Mesenchymal stem cell (in vitro differentiated cells and primary cell): Measurements from ENCODE around the gene UGCG.
A peak's percentile ranks its signal among the peaks of the same experiment; 100 is the strongest.

Source experiments
- DNase-seq: peaks from one replicate; pipeline ENCODE4 v3.0.0-alpha.2; 2013
- H2AFZ ChIP-seq: one replicate; pipeline ENCODE4 v1.6.1; 2013; ENCODE audit warnings: low read depth, mild to moderate bottlenecking, control low read depth, inconsistent platforms, low read length, moderate library complexity
- H2AK5ac ChIP-seq: 2 replicates; pipeline ENCODE4 v1.6.1; 2013; ENCODE audit warnings: low read length, moderate library complexity, mild to moderate bottlenecking, inconsistent platforms; ENCODE audit not compliant: severe bottlenecking
- H2BK120ac ChIP-seq: one replicate; pipeline ENCODE4 v1.6.1; 2013; ENCODE audit warnings: low read depth, mild to moderate bottlenecking, inconsistent platforms, low read length, moderate library complexity
- H2BK12ac ChIP-seq, 2 experiments: one replicate each; pipeline ENCODE4 v1.6.1; 2013; ENCODE audit warnings: inconsistent platforms in 2 of 2, low read length in 2 of 2, mild to moderate bottlenecking in 2 of 2, moderate library complexity in 2 of 2, control low read depth in 1 of 2
- H2BK15ac ChIP-seq: one replicate; pipeline ENCODE4 v1.6.1; 2013; ENCODE audit warnings: mild to moderate bottlenecking, low read depth, inconsistent platforms; ENCODE audit not compliant: poor library complexity, severe bottlenecking
- H2BK5ac ChIP-seq: 2 replicates; pipeline ENCODE4 v1.6.1; 2013; ENCODE audit warnings: low read depth, mild to moderate bottlenecking, low read length, control low read depth, inconsistent platforms; ENCODE audit not compliant: poor library complexity, severe bottlenecking
- H3K14ac ChIP-seq, 2 experiments: one replicate each; pipeline ENCODE4 v1.6.1; 2013; ENCODE audit warnings: inconsistent platforms in 2 of 2, low read length in 2 of 2, control low read depth in 1 of 2, mild to moderate bottlenecking in 1 of 2, moderate library complexity in 1 of 2
- H3K18ac ChIP-seq, 2 experiments: one replicate each; pipeline ENCODE4 v1.6.1; 2013; ENCODE audit warnings: inconsistent platforms in 2 of 2, low read length in 2 of 2, control low read depth in 1 of 2, low read depth in 1 of 2, mild to moderate bottlenecking in 1 of 2
- H3K23ac ChIP-seq, 2 experiments: one replicate each; pipeline ENCODE4 v1.6.1; 2013; ENCODE audit warnings: inconsistent platforms in 2 of 2, low read length in 2 of 2, mild to moderate bottlenecking in 2 of 2, moderate library complexity in 2 of 2, control low read depth in 1 of 2
- H3K27ac ChIP-seq: 2 replicates; pipeline ENCODE4 v1.5.1; 2013; ENCODE audit warnings: mild to moderate bottlenecking, moderate library complexity, low read length, control low read depth, inconsistent platforms; ENCODE audit not compliant: poor library complexity, severe bottlenecking
- H3K27me3 ChIP-seq, 2 experiments: 2 replicates each; pipeline versions ENCODE4 v1.6.1 to v1.7.0; 2013; ENCODE audit warnings: low read length in 2 of 2, mild to moderate bottlenecking in 2 of 2, moderate library complexity in 2 of 2, control low read depth in 1 of 2, inconsistent platforms in 1 of 2; ENCODE audit not compliant: control insufficient read depth in 1 of 2, insufficient read depth in 1 of 2
- H3K36me3 ChIP-seq, 2 experiments: 2 replicates each; pipeline versions ENCODE4 v1.6.1 to v1.7.0; 2013; ENCODE audit warnings: low read length in 2 of 2, control low read depth in 1 of 2, inconsistent platforms in 1 of 2, low read depth in 1 of 2, mild to moderate bottlenecking in 1 of 2; ENCODE audit not compliant: insufficient read depth in 2 of 2, control insufficient read depth in 1 of 2
- H3K4ac ChIP-seq, 2 experiments: one replicate each; pipeline ENCODE4 v1.6.1; 2013; ENCODE audit warnings: inconsistent platforms in 2 of 2, low read length in 2 of 2, mild to moderate bottlenecking in 2 of 2, moderate library complexity in 2 of 2, control low read depth in 1 of 2, low read depth in 1 of 2
- H3K4me1 ChIP-seq: 2 replicates; pipeline ENCODE4 v1.6.1; 2013; ENCODE audit warnings: low read depth, low read length, control low read depth; ENCODE audit not compliant: control insufficient read depth, insufficient read depth
- H3K4me2 ChIP-seq: 2 replicates; pipeline ENCODE4 v1.6.1; 2013; ENCODE audit warnings: low read length, mild to moderate bottlenecking, inconsistent platforms; ENCODE audit not compliant: poor library complexity, severe bottlenecking
- H3K4me3 ChIP-seq, 2 experiments: 2 replicates each; pipeline versions ENCODE4 v1.5.1 to v1.7.0; 2013; ENCODE audit warnings: low read length in 2 of 2, mild to moderate bottlenecking in 2 of 2, control low read depth in 1 of 2, low read depth in 1 of 2; ENCODE audit not compliant: insufficient read depth in 1 of 2
- H3K79me1 ChIP-seq: replicated peaks from 2 replicates; pipeline ENCODE4 v1.6.1; 2013; ENCODE audit warnings: mild to moderate bottlenecking, control low read depth, low read length, inconsistent platforms; ENCODE audit not compliant: poor library complexity, severe bottlenecking
- H3K9ac ChIP-seq: 2 replicates; pipeline ENCODE4 v1.7.0; 2013; ENCODE audit warnings: mild to moderate bottlenecking, low read length, moderate library complexity
- H3K9me3 ChIP-seq: 2 replicates; pipeline ENCODE4 v1.7.0; 2013; ENCODE audit warnings: mild to moderate bottlenecking, low read length; ENCODE audit not compliant: control insufficient read depth
- H4K8ac ChIP-seq: one replicate; pipeline ENCODE4 v1.6.1; 2013; ENCODE audit warnings: inconsistent platforms, mild to moderate bottlenecking, low read length, moderate library complexity
- H4K91ac ChIP-seq: one replicate; pipeline ENCODE4 v1.6.1; 2013; ENCODE audit warnings: mild to moderate bottlenecking, low read length, inconsistent platforms
- WGBS: methylation state at CpG from one replicate; pipeline ENCODE4 v1.1.7; 2013; ENCODE audit warnings: mixed read lengths; 5-methylcytosine and 5-hydroxymethylcytosine counted together

The UGCG gene

DNA sequence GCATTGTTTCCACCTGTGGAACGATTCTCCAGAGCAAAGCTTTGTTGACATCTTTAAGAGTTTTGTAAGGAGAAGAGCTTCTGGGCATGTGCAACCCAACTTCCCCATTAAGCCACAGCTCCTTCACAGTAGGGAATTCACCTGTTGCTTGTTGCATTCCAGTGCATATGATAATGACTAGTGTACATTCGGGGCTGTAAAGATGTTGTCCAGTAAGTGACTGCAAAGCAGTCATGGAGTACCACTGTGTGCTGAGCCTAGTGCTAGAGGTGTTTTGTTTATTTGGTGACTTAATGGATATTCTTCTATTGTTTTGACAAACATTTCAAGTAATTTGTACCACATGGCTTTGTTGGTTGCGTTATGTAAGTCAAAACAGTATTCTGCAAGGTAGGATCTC is 12.8 kb downstream of the UGCG start:
- H3K36me3 ChIP-seq, result peaks cover 8 to 9% of the 10 kb centered on the region in 2 experiments
- no peak overlapping the region for H3K9ac ChIP-seq
- H2AFZ ChIP-seq, result no peak overlapping the region
- H2BK15ac ChIP-seq, result no peak overlapping the region
- no peak overlapping the region for H4K8ac ChIP-seq
- H3K14ac ChIP-seq, result no peak overlapping the region
- no peaks in the 10 kb centered on the region for H3K79me1 ChIP-seq
- H3K4me1 ChIP-seq, result peaks cover 12% of the 10 kb centered on the region
- no peak for DNase-seq
- H3K4me2 ChIP-seq, result no peak overlapping the region
- H2AK5ac ChIP-seq, result no peak overlapping the region
- peak overlapping the region in 1 of 2 experiments; percentile 28 for H3K4me3 ChIP-seq
- H3K23ac ChIP-seq, result no peak overlapping the region
- H3K4ac ChIP-seq, result no peak overlapping the region
- 95% methylated on average over 3 of the region's 3 CpGs for WGBS
- no peak overlapping the region for H4K91ac ChIP-seq
- no peaks in the 10 kb centered on the region for H3K9me3 ChIP-seq
- no peak overlapping the region for H2BK5ac ChIP-seq
- H2BK120ac ChIP-seq, result no peak overlapping the region
- H3K27ac ChIP-seq, result peak overlapping the region; percentile 23
- H3K27me3 ChIP-seq, result no peaks in the 10 kb centered on the region
- no peak overlapping the region for H3K18ac ChIP-seq
- no peak overlapping the region for H2BK12ac ChIP-seq

DNA sequence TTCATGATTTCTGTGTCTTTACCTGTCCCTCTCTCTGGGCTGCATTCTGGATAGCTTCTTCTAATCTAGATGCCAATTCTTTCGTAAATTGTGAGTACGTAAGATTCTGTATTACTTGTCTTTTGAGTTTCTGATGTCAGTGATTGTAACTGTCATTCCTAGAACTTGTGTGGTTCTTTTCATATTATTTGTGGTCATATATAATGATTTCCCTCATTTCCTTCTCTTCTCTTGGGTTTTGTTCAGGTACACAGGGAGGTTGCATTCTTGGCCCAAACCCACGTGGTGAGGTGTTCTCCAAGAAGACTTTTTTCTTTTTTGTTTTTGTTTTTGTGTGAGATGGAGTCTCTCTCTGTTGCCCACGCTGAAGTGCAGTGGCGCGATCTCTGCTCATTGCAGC is 13.8 kb downstream of the UGCG start:
- no peak overlapping the region for H2BK5ac ChIP-seq
- no peak overlapping the region for H3K4ac ChIP-seq
- H3K27ac ChIP-seq, result peak overlapping the region; percentile 35
- H4K91ac ChIP-seq, result no peak overlapping the region
- peak overlapping the region; percentile 17 for H3K4me2 ChIP-seq
- DNase-seq, result no peak
- no peak overlapping the region for H2BK12ac ChIP-seq
- no peak overlapping the region for H3K18ac ChIP-seq
- no peak overlapping the region for H3K14ac ChIP-seq
- 96% methylated on average over 6 of the region's 6 CpGs for WGBS
- H3K9ac ChIP-seq, result no peak overlapping the region
- no peak overlapping the region for H3K23ac ChIP-seq
- H3K36me3 ChIP-seq, result peaks cover 9 to 18% of the 10 kb centered on the region in 2 experiments
- H3K27me3 ChIP-seq, result no peaks in the 10 kb centered on the region
- H2AK5ac ChIP-seq, result no peak overlapping the region
- no peaks in the 10 kb centered on the region for H3K9me3 ChIP-seq
- no peaks in the 10 kb centered on the region for H3K79me1 ChIP-seq
- no peak overlapping the region for H4K8ac ChIP-seq
- no peak overlapping the region for H2AFZ ChIP-seq
- H2BK120ac ChIP-seq, result no peak overlapping the region
- H2BK15ac ChIP-seq, result no peak overlapping the region
- H3K4me3 ChIP-seq, result no peak overlapping the region
- peaks cover 12% of the 10 kb centered on the region for H3K4me1 ChIP-seq

DNA sequence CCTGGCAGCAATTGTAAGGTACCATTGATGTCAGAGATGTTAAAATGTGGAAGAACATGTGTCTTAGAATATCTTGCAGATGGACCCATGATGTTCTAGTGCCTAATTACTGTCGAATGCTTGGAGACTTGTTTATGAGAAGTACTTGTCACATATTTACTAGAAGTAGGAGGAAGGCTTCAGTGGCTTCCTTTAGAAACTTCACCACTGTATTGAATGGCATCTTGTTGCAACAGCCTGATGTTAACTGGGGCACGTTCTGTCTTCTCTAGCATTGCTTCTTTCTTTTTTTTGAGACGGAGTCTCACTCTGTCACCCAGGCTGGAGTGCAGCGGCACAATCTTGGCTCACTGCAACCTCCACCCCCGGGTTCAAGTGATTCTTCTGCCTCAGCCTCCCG is 16.5 kb downstream of the UGCG start:
- H2AK5ac ChIP-seq, result no peak overlapping the region
- H2BK120ac ChIP-seq, result no peak overlapping the region
- no peaks in the 10 kb centered on the region for H3K79me1 ChIP-seq
- no peak overlapping the region for H3K4me3 ChIP-seq
- H2AFZ ChIP-seq, result no peak overlapping the region
- 75% methylated on average over 4 of the region's 6 CpGs for WGBS
- H3K27ac ChIP-seq, result peak overlapping the region; percentile 27
- H3K18ac ChIP-seq, result no peak overlapping the region
- DNase-seq, result peak; percentile 32
- H2BK5ac ChIP-seq, result no peak overlapping the region
- H3K9me3 ChIP-seq, result no peaks in the 10 kb centered on the region
- H3K9ac ChIP-seq, result no peak overlapping the region
- H2BK12ac ChIP-seq, result no peak overlapping the region
- H3K36me3 ChIP-seq, result peaks cover 15 to 28% of the 10 kb centered on the region in 2 experiments
- H3K4ac ChIP-seq, result no peak overlapping the region
- H2BK15ac ChIP-seq, result no peak overlapping the region
- H3K23ac ChIP-seq, result no peak overlapping the region
- no peak overlapping the region for H4K8ac ChIP-seq
- no peak overlapping the region for H3K14ac ChIP-seq
- no peak overlapping the region for H3K4me2 ChIP-seq
- peaks cover 16% of the 10 kb centered on the region for H3K4me1 ChIP-seq
- H3K27me3 ChIP-seq, result no peaks in the 10 kb centered on the region
- no peak overlapping the region for H4K91ac ChIP-seq

DNA sequence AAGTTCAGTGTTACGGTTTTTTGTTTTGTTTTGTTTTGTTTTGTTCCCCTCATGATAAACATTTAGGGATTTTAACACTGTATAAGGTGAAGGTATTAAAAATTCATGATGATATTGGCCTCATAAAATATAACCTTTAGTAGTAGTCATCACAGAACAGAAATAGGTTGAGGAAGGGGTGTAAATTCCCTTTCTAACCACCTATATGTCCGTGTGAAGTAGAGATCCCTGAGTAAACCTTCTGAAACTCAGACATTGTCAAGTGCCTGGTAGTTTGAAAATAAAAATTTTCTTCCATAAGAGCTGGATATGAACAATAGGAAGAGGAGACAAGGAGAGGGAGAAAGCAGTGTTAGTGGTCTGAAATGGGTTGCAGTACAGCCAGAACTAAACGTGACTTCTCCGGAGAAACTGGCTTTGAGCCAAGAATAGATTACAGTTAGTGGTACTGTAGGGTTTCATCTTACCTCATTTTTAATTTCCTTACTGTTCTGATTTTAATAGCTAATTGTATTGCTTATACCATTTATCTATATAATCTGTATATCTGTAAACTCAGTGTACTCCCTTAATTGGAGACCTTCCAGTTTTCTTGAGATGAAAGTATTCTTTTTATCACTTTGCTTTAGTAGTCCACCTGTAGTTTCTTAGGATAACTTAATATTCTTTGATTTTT is 18.3 kb downstream of the UGCG start:
- Histone ChIP-seq H3K9ac (peak overlapping the region; percentile 27), H3K4me1 (peaks cover 12% of the 10 kb centered on the region), H3K4ac (no peak overlapping the region), H3K18ac (no peak overlapping the region), H2BK12ac (no peak overlapping the region), H4K91ac (no peak overlapping the region), H2BK15ac (no peak overlapping the region), H3K9me3 (no peaks in the 10 kb centered on the region), H2BK120ac (no peak overlapping the region), H3K4me2 (peak overlapping the region; percentile 21), H4K8ac (no peak overlapping the region), H3K23ac (no peak overlapping the region), H3K79me1 (no peaks in the 10 kb centered on the region), H3K27ac (peak overlapping the region; percentile 60), H3K14ac (no peak overlapping the region), H2AFZ (no peak overlapping the region), H3K4me3 (peak overlapping the region in 1 of 2 experiments; percentile 27), H3K36me3 (peaks cover 17 to 36% of the 10 kb centered on the region in 2 experiments), H2AK5ac (no peak overlapping the region), H3K27me3 (no peaks in the 10 kb centered on the region), H2BK5ac (no peak overlapping the region)
- DNase-seq, result no peak
- WGBS, result 100% methylated on average over 1 of the region's 4 CpGs
